H9 (cell line): Measurements from ENCODE around the gene CILP2. TPM values are rescaled to one million over a fixed set of nuclear protein-coding genes. Genes with fewer than 3 reads are reported as not detected.

Experiments used
- DNase-seq: peaks from one replicate; pipeline ENCODE4 v3.0.0-alpha.2; 2017
- H2AFZ ChIP-seq: one replicate; pipeline ENCODE4 v1.6.1; 2013; ENCODE audit warnings: mild to moderate bottlenecking, low read length, control low read depth, moderate library complexity
- H2AK5ac ChIP-seq: 2 replicates; pipeline ENCODE4 v1.6.1; 2013; ENCODE audit warnings: low read length, control low read depth, mixed read lengths; ENCODE audit not compliant: insufficient read length
- H2BK120ac ChIP-seq: one replicate; pipeline ENCODE4 v1.6.1; 2013; ENCODE audit warnings: low read depth, mild to moderate bottlenecking, low read length, control low read depth, inconsistent platforms; ENCODE audit not compliant: poor library complexity, severe bottlenecking
- H2BK12ac ChIP-seq: 2 replicates; pipeline ENCODE4 v1.6.1; 2013; ENCODE audit warnings: low read length, control low read depth, mixed read lengths, low read depth; ENCODE audit not compliant: insufficient read length
- H2BK15ac ChIP-seq: 2 replicates; pipeline ENCODE4 v1.6.1; 2013; ENCODE audit warnings: low read depth, low read length, control low read depth
- H2BK20ac ChIP-seq: one replicate; pipeline ENCODE4 v1.6.1; 2013; ENCODE audit warnings: low read depth, mild to moderate bottlenecking, low read length, control low read depth, inconsistent platforms; ENCODE audit not compliant: poor library complexity, severe bottlenecking
- H2BK5ac ChIP-seq: 2 replicates; pipeline ENCODE4 v1.6.1; 2013; ENCODE audit warnings: low read length, control low read depth, mixed read lengths; ENCODE audit not compliant: insufficient read length
- H3K14ac ChIP-seq: 2 replicates; pipeline ENCODE4 v1.6.1; 2013; ENCODE audit warnings: low read length, control low read depth; ENCODE audit not compliant: insufficient read depth
- H3K18ac ChIP-seq: 2 replicates; pipeline ENCODE4 v1.6.1; 2013; ENCODE audit warnings: low read depth, mild to moderate bottlenecking, mixed read lengths, low read length, control low read depth; ENCODE audit not compliant: insufficient read length
- H3K23ac ChIP-seq: 2 replicates; pipeline ENCODE4 v1.6.1; 2013; ENCODE audit warnings: low read length, control low read depth, mixed read lengths, low read depth; ENCODE audit not compliant: insufficient read length
- H3K23me2 ChIP-seq: 2 replicates; pipeline ENCODE4 v1.6.1; 2013; ENCODE audit warnings: low read depth, mild to moderate bottlenecking, mixed read lengths, low read length, control low read depth; ENCODE audit not compliant: insufficient read length, poor library complexity, severe bottlenecking
- H3K27ac ChIP-seq: 2 replicates; pipeline ENCODE4 v1.5.1; 2013; ENCODE audit warnings: low read length, control low read depth, mixed read lengths, low read depth; ENCODE audit not compliant: insufficient read length
- H3K27me3 ChIP-seq: 2 replicates; pipeline ENCODE4 v1.6.1; 2013; ENCODE audit warnings: low read length, control low read depth, inconsistent platforms; ENCODE audit not compliant: insufficient read depth
- H3K4ac ChIP-seq: 2 replicates; pipeline ENCODE4 v1.6.1; 2013; ENCODE audit warnings: low read depth, mild to moderate bottlenecking, control low read depth, inconsistent platforms, low read length, moderate library complexity
- H3K4me1 ChIP-seq: 2 replicates; pipeline ENCODE4 v1.6.1; 2013; ENCODE audit warnings: low read length, control low read depth, inconsistent platforms; ENCODE audit not compliant: insufficient read depth
- H3K4me2 ChIP-seq: 2 replicates; pipeline ENCODE4 v1.6.1; 2013; ENCODE audit warnings: low read length, control low read depth, mixed read lengths; ENCODE audit not compliant: insufficient read length, insufficient read depth
- H3K56ac ChIP-seq: 2 replicates; pipeline ENCODE4 v1.6.1; 2013; ENCODE audit warnings: low read depth, mild to moderate bottlenecking, mixed read lengths, low read length, control low read depth; ENCODE audit not compliant: insufficient read length
- H3K79me1 ChIP-seq: 2 replicates; pipeline ENCODE4 v1.6.1; 2013; ENCODE audit warnings: low read depth, mild to moderate bottlenecking, moderate library complexity, low read length, control low read depth, inconsistent platforms; ENCODE audit not compliant: insufficient read depth, poor library complexity, severe bottlenecking
- H3K79me2 ChIP-seq: 2 replicates; pipeline ENCODE4 v1.6.1; 2013; ENCODE audit warnings: low read length, control low read depth, inconsistent platforms; ENCODE audit not compliant: insufficient read depth
- H3K9ac ChIP-seq: 2 replicates; pipeline ENCODE4 v1.6.1; 2013; ENCODE audit warnings: low read length, control low read depth, mixed read lengths; ENCODE audit not compliant: insufficient read length; ENCODE audit errors: extremely low read depth
- H3K9me3 ChIP-seq: one replicate; pipeline ENCODE4 v1.6.1; 2013; ENCODE audit warnings: low read depth, low read length, inconsistent platforms; ENCODE audit not compliant: control insufficient read depth
- H3T11ph ChIP-seq: one replicate; pipeline ENCODE4 v1.6.1; 2013; ENCODE audit warnings: mild to moderate bottlenecking, low read length, control low read depth, inconsistent platforms
- H4K20me1 ChIP-seq: one replicate; pipeline ENCODE4 v1.6.1; 2013; ENCODE audit not compliant: control insufficient read depth, insufficient read length, insufficient read depth
- H4K5ac ChIP-seq: 2 replicates; pipeline ENCODE4 v1.6.1; 2013; ENCODE audit warnings: low read depth, mild to moderate bottlenecking, mixed read lengths, low read length, control low read depth; ENCODE audit not compliant: insufficient read length
- H4K8ac ChIP-seq: replicated peaks from 2 replicates; pipeline ENCODE4 v1.6.1; 2013; ENCODE audit warnings: low read length, control low read depth, mixed read lengths, low read depth; ENCODE audit not compliant: insufficient read length
- H4K91ac ChIP-seq: 2 replicates; pipeline ENCODE4 v1.6.1; 2013; ENCODE audit warnings: low read depth, mild to moderate bottlenecking, moderate library complexity, mixed read lengths, low read length, control low read depth; ENCODE audit not compliant: insufficient read length
- H3K27ac Mint-ChIP-seq, 3 experiments: 2 replicates in 2 of 3; 3 replicates in 1 of 3; pipeline ENCODE4 v1.8.0; 2020 to 2021; ENCODE audit warnings: mixed read lengths in 3 of 3, mild to moderate bottlenecking in 1 of 3, moderate library complexity in 1 of 3
- H3K27me3 Mint-ChIP-seq: 2 replicates; pipeline ENCODE4 v1.8.0; 2021; ENCODE audit warnings: low read depth, mild to moderate bottlenecking, moderate library complexity, mixed read lengths
- H3K36me3 Mint-ChIP-seq, 3 experiments: 2 replicates in 2 of 3; 3 replicates in 1 of 3; pipeline ENCODE4 v1.8.0; 2020 to 2021; ENCODE audit warnings: low read depth in 3 of 3, mixed read lengths in 3 of 3; ENCODE audit not compliant: insufficient read depth in 1 of 3
- H3K4me1 Mint-ChIP-seq, 2 experiments: 2 replicates each; pipeline ENCODE4 v1.8.0; 2020; ENCODE audit warnings: mixed read lengths in 2 of 2
- H3K4me3 Mint-ChIP-seq, 2 experiments: 2 replicates in 1 of 2; 3 replicates in 1 of 2; pipeline ENCODE4 v1.8.0; 2020 to 2021; ENCODE audit warnings: mild to moderate bottlenecking in 2 of 2, mixed read lengths in 2 of 2, moderate library complexity in 1 of 2
- H3K9me3 Mint-ChIP-seq, 2 experiments: 2 replicates in 1 of 2; 3 replicates in 1 of 2; pipeline ENCODE4 v1.8.0; 2020; ENCODE audit warnings: mild to moderate bottlenecking in 2 of 2, mixed read lengths in 2 of 2, moderate library complexity in 1 of 2
- CTCF ChIP-seq: fragments of 200-600 bp; sonication (generic); conservative IDR thresholded peaks from 3 replicates; pipeline ENCODE4 v1.8.0; 2021; ENCODE audit warnings: antibody characterized with exemption, mild to moderate bottlenecking
- WGBS: extraction: QIAGEN DNeasy Blood & Tissue Kit; methylation state at CpG from one replicate; pipeline ENCODE4 v1.1.7; 2013; ENCODE audit warnings: missing lambda C conversion rate, low lambda C conversion rate, mixed read lengths; ENCODE audit not compliant: insufficient read length; ENCODE audit errors: extremely low coverage; 5-methylcytosine and 5-hydroxymethylcytosine counted together
- total RNA-seq: library from RNA; stranded (reverse); gene quantifications from 2 replicates; pipeline ENCODE4 v1.2.1, GENCODE V29; 2021

The CILP2 gene
- total RNA-seq, 1 experiment from 2014 or later, result 6.4 TPM

DNA sequence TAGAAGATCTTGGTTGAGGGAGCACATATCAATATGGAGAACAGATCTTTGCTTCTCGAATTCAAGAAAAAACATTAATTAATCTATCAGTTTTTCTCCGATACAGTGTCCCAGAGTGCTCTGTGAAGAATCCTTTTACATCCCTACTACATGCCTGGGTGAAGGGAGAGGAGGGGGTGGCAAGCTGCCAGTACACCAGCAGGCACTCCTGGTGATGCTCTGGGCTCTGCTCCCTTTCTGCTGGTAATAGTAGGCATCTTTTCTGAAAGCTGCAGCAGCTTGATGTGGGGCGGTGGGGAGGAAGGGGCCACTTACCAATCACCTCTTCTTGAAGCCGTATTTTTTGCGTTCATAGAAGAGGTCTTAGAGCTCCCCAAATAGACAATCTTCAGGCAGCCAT is 49.7 kb downstream of the CILP2 start:
- no peak overlapping the region for H3K4me2 ChIP-seq
- H3K18ac ChIP-seq, result no peak overlapping the region
- no peaks in the 10 kb centered on the region for H3K79me2 ChIP-seq
- no peak overlapping the region for H3K27ac ChIP-seq
- no peaks in the 10 kb centered on the region for H4K20me1 ChIP-seq
- no peaks in the 10 kb centered on the region for H3K79me1 ChIP-seq
- no peak overlapping the region for H3K14ac ChIP-seq
- no peak for TF ChIP-seq CTCF
- Mint-ChIP-seq H3K27me3 (no peaks in the 10 kb centered on the region), H3K36me3 (no peaks in the 10 kb centered on the region), H3K9me3 (no peaks in the 10 kb centered on the region; a peak in 1 of 5 replicates), H3K27ac (no peak overlapping the region), H3K4me3 (no peak overlapping the region), H3K4me1 (peaks cover 14 to 16% of the 10 kb centered on the region in 2 experiments)
- DNase-seq, result no peak
- H3K56ac ChIP-seq, result no peak overlapping the region
- H4K5ac ChIP-seq, result no peak overlapping the region
- H2AK5ac ChIP-seq, result no peak overlapping the region
- H2BK15ac ChIP-seq, result no peak overlapping the region
- H2BK20ac ChIP-seq, result no peak overlapping the region
- no CpG with 5 or more reads among the region's 5 CpGs for WGBS
- no peak overlapping the region for H4K91ac ChIP-seq
- H3K23me2 ChIP-seq, result no peaks in the 10 kb centered on the region
- H2BK12ac ChIP-seq, result no peak overlapping the region
- H4K8ac ChIP-seq, result no peak overlapping the region
- no peaks in the 10 kb centered on the region for H3K27me3 ChIP-seq
- no peaks in the 10 kb centered on the region for H3K9me3 ChIP-seq
- H2AFZ ChIP-seq, result no peak overlapping the region
- peaks cover 10% of the 10 kb centered on the region; the same call in 1 of the 2 replicates for H3K4me1 ChIP-seq
- H2BK5ac ChIP-seq, result no peak overlapping the region
- H3T11ph ChIP-seq, result no peak overlapping the region
- H2BK120ac ChIP-seq, result no peak overlapping the region
- H3K9ac ChIP-seq, result no peak overlapping the region
- no peak overlapping the region for H3K23ac ChIP-seq
- H3K4ac ChIP-seq, result no peak overlapping the region
